ENCODE results near the gene STRN4. TPM values are rescaled to one million over a fixed set of nuclear protein-coding genes. Genes with fewer than 3 reads are reported as not detected.
A peak's percentile ranks its signal among the peaks of the same experiment; 100 is the strongest.

Gene STRN4
- total and polyA plus RNA-seq, 2 donors (not counting 1 experiment from before 2014, with no cell fraction given): 33.7 to 56.0 TPM

- Histone ChIP-seq H4K20me1 (ENCODE audit: control insufficient read depth, extremely low read depth, insufficient read depth, low read length) (no peaks in the 10 kb centered on the region), H3K9ac (ENCODE audit: insufficient read depth, low read length) (no peak overlapping the region), H3K79me2 (ENCODE audit: control insufficient read depth, insufficient read depth, low read length) (peaks cover 36% of the 10 kb centered on the region), H3K9me3 (ENCODE audit: control insufficient read depth, insufficient read depth, low read depth, low read length) (no peaks in the 10 kb centered on the region), H3K36me3 (ENCODE audit: control insufficient read depth, insufficient read depth, low read length) (peaks cover 51% of the 10 kb centered on the region), H3K4me2 (ENCODE audit: extremely low read depth, insufficient read depth, low read length) (peak overlapping the region; percentile 32), H3K4me3 (replicated peaks in 1 of 4; ENCODE audit: control extremely low read depth in 1 of 4, insufficient read depth in 1 of 4, low read depth in 3 of 4, low read length in 4 of 4) (no peak overlapping the region), H2AFZ (ENCODE audit: low read length) (no peak overlapping the region), H3K27me3 (ENCODE audit: control insufficient read depth, insufficient read depth, low read length) (no peaks in the 10 kb centered on the region), H3K4me1 (ENCODE audit: control insufficient read depth, extremely low read depth, insufficient read depth, low read length) (peaks cover 13% of the 10 kb centered on the region), H3K27ac (ENCODE audit: insufficient read depth, low read length) (peak overlapping the region; percentile 39)
- DNase-seq (ENCODE audit: low read depth in 2 of 2): peak in 1 of 2 donors; percentile 61
- TF ChIP-seq EZH2 (IDR thresholded peaks at IDR 0.05; ENCODE audit: low read length, missing control alignments): no peak
- TF ChIP-seq CTCF (conservative IDR thresholded peaks at IDR 0.05 in 1 of 2, IDR thresholded peaks at IDR 0.05 in 1 of 2; ENCODE audit: low read depth in 1 of 2, low read length in 2 of 2): no peak
Observed at GRCh38 chr19:46731584-46731983, 14.7 kb downstream of the STRN4 start.

DNA sequence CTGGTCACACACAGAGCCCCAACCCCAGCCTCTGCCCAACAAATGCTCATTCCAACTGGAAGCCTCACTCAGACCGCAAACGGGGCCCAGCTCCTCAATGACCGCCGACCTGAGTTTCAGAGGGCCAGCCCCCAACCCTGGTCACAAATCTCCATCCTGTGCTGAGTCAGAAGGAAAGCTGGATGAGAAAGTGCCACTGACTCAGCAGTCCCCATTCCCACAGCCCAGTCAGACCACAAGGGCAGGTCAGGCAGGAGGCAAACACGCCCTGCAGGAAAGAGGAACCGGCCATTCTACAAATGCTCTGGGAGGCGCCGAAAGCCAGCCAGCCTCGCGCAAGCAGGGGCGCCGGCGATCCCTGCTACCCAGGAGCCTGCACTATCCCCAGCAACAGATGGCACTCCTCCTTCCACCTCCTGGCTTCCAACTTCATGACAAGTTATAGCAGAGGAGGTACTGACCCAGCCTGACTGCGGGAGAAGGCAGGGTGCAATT is 15.2 kb downstream of the STRN4 start:
- Histone ChIP-seq H3K4me1 (ENCODE audit: control insufficient read depth, extremely low read depth, insufficient read depth, low read length) (peaks cover 12% of the 10 kb centered on the region), H3K36me3 (ENCODE audit: control insufficient read depth, insufficient read depth, low read length) (peaks cover 50% of the 10 kb centered on the region), H3K79me2 (ENCODE audit: control insufficient read depth, insufficient read depth, low read length) (peaks cover 34% of the 10 kb centered on the region), H3K4me2 (ENCODE audit: extremely low read depth, insufficient read depth, low read length) (peak overlapping the region; percentile 32), H2AFZ (ENCODE audit: low read length) (no peak overlapping the region), H4K20me1 (ENCODE audit: control insufficient read depth, extremely low read depth, insufficient read depth, low read length) (no peaks in the 10 kb centered on the region), H3K27ac (ENCODE audit: insufficient read depth, low read length) (peak overlapping the region; percentile 39), H3K27me3 (ENCODE audit: control insufficient read depth, insufficient read depth, low read length) (no peaks in the 10 kb centered on the region), H3K9me3 (ENCODE audit: control insufficient read depth, insufficient read depth, low read depth, low read length) (no peaks in the 10 kb centered on the region), H3K4me3 (replicated peaks in 1 of 4; ENCODE audit: control extremely low read depth in 1 of 4, insufficient read depth in 1 of 4, low read depth in 3 of 4, low read length in 4 of 4) (no peak overlapping the region), H3K9ac (ENCODE audit: insufficient read depth, low read length) (no peak overlapping the region)
- TF ChIP-seq EZH2 (IDR thresholded peaks at IDR 0.05; ENCODE audit: low read length, missing control alignments) (no peak), CTCF (conservative IDR thresholded peaks at IDR 0.05 in 1 of 2, IDR thresholded peaks at IDR 0.05 in 1 of 2; ENCODE audit: low read depth in 1 of 2, low read length in 2 of 2) (no peak)
- peak; percentile 91 to 98 for DNase-seq (ENCODE audit: low read depth in 2 of 2)

GRCh38 chr19:46730595-46730994 is 15.7 kb downstream of the STRN4 start:
- no peak overlapping the region for H3K4me2 ChIP-seq (ENCODE audit: extremely low read depth, insufficient read depth, low read length)
- no peak overlapping the region for H3K4me3 ChIP-seq (replicated peaks in 1 of 4; ENCODE audit: control extremely low read depth in 1 of 4, insufficient read depth in 1 of 4, low read depth in 3 of 4, low read length in 4 of 4)
- TF ChIP-seq EZH2 (IDR thresholded peaks at IDR 0.05; ENCODE audit: low read length, missing control alignments) (no peak), CTCF (conservative IDR thresholded peaks at IDR 0.05 in 1 of 2, IDR thresholded peaks at IDR 0.05 in 1 of 2; ENCODE audit: low read depth in 1 of 2, low read length in 2 of 2) (no peak)
- H3K36me3 ChIP-seq (ENCODE audit: control insufficient read depth, insufficient read depth, low read length): peaks cover 54% of the 10 kb centered on the region
- H2AFZ ChIP-seq (ENCODE audit: low read length): no peak overlapping the region
- H3K9me3 ChIP-seq (ENCODE audit: control insufficient read depth, insufficient read depth, low read depth, low read length): no peaks in the 10 kb centered on the region
- H3K79me2 ChIP-seq (ENCODE audit: control insufficient read depth, insufficient read depth, low read length): peaks cover 34% of the 10 kb centered on the region
- DNase-seq (ENCODE audit: low read depth in 2 of 2): no peak
- H3K27me3 ChIP-seq (ENCODE audit: control insufficient read depth, insufficient read depth, low read length): no peaks in the 10 kb centered on the region
- H4K20me1 ChIP-seq (ENCODE audit: control insufficient read depth, extremely low read depth, insufficient read depth, low read length): no peaks in the 10 kb centered on the region
- peak overlapping the region; percentile 13 for H3K9ac ChIP-seq (ENCODE audit: insufficient read depth, low read length)
- H3K4me1 ChIP-seq (ENCODE audit: control insufficient read depth, extremely low read depth, insufficient read depth, low read length): peaks cover 12% of the 10 kb centered on the region
- H3K27ac ChIP-seq (ENCODE audit: insufficient read depth, low read length): peak overlapping the region; percentile 19

All from fibroblast of lung (primary cell).